Mucosa of descending colon (tissue), 3 donors: ENCODE measurements around the gene GDF11. TPM values are rescaled to one million over a fixed set of nuclear protein-coding genes. Genes with fewer than 3 reads are reported as not detected.

Source experiments
- ATAC-seq: fragments of 200-7000 bp; cut with Tn5 transposase; one replicate; pipeline ENCODE4 v1.9.1; 2020; ENCODE audit warnings: mild to moderate bottlenecking, moderate library complexity
- DNase-seq, 3 donors: peaks; one replicate each; pipeline ENCODE4 v3.0.0-alpha.2; 2020
- H3K36me3 ChIP-seq: fragments of 200-600 bp; one replicate; pipeline ENCODE4 v1.8.0; 2021; ENCODE audit warnings: low read depth, mild to moderate bottlenecking
- H3K4me1 ChIP-seq: fragments of 200-600 bp; one replicate; pipeline ENCODE4 v1.8.0; 2021; ENCODE audit warnings: low read depth, mild to moderate bottlenecking
- H3K4me3 ChIP-seq: fragments of 200-600 bp; one replicate; pipeline ENCODE4 v1.8.0; 2021; ENCODE audit warnings: mild to moderate bottlenecking
- H3K9me3 ChIP-seq: fragments of 200-600 bp; one replicate; pipeline ENCODE4 v1.8.0; 2021; ENCODE audit warnings: mild to moderate bottlenecking
- CTCF ChIP-seq: fragments of 200-600 bp; IDR thresholded peaks from one replicate; pipeline ENCODE4 v1.8.0; 2022; ENCODE audit warnings: antibody characterized with exemption, mild to moderate bottlenecking
- intact Hi-C, 2 donors: fragments of 100-400 bp; cut with DNase I in 1 of 2; cut with micrococcal nuclease in 1 of 2; formaldehyde crosslinking; loops; one replicate each; pipeline versions ENCODE4 v1.11.0 to v1.11.1; 2022; cut with DNase I, micrococcal nuclease
- total RNA-seq, 3 donors: library from RNA; stranded (reverse); fragmentation: NEBNext Ultra II Directional in 2 of 3; extraction: Animal tissue kit (Norgen Biotek cat#: 25700) in 2 of 3; gene quantifications; one replicate each; pipeline versions ENCODE4 v1.2.1 to v1.2.4, GENCODE V29; 2021 to 2023
- donor health status: DM: no; HTN: no; CAD: no; lungs with moderate emphysema.
- donor health status: DM: no; HTN: no; CAD: no.
- donor health status: DM: no; HTN: yes; CAD: no.

GDF11 gene
- total RNA-seq, 3 donors from 2014 or later = 1.0 to 13.8 (median 2.8) TPM

- no peaks in the 10 kb centered on the region for H3K9me3 ChIP-seq
- DNase-seq (peak; percentile 72 to 80 (median 75)), ATAC-seq (peak; percentile 14)
- intact Hi-C loops = no loop called here
- H3K4me3 ChIP-seq = peak overlapping the region; percentile 78
- TF ChIP-seq CTCF = no peak
- H3K4me1 ChIP-seq = peaks cover 36% of the 10 kb centered on the region
- no peaks in the 10 kb centered on the region for H3K36me3 ChIP-seq
Measured at GRCh38 chr12:55727643-55728185, 15.2 kb upstream of the GDF11 start.

DNA sequence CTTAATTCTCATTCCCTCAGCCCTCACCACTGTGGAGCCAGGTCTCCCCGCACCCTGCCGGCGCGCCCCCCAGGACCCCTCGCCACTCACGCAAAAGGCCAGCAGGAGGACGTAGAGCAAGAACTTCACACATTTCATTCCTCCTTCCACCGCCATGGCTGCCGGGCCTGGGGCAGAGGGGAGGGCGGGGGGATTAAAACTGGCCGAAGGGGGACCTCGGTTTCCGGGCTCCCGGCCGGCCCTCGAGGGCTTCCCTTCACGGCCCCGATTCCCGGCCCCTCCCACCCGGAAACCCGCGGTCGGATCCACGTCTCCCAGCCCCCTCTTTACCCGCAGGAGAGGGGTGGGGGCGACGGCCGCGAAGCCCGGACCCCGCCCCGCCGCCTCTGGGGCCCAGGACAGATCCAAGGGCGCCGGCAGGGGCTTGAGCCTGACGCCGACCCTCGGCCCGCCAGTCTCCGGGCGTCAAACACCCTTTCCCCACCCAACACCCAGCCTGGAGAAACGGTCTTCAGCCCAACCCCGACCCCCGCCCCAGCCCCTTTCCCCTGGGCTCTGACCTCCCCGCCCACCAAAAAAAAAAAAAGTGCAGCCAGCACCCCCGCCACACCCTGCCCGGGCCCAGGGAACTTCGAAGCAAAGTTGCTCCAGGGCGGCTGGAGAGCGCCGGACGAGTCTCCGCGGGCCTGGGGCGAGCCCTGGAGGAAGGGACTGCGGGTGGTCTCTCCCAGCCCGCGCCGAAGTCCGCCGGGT lies 14.6 kb upstream of the GDF11 start:
- DNase-seq (peak; percentile 83 to 88 (median 88)), ATAC-seq (peak; percentile 47)
- no peaks in the 10 kb centered on the region for H3K36me3 ChIP-seq
- peak overlapping the region; percentile 78 for H3K4me3 ChIP-seq
- TF ChIP-seq CTCF = no peak
- intact Hi-C loops = no loop called here
- H3K4me1 ChIP-seq = peaks cover 35% of the 10 kb centered on the region
- no peaks in the 10 kb centered on the region for H3K9me3 ChIP-seq

DNA sequence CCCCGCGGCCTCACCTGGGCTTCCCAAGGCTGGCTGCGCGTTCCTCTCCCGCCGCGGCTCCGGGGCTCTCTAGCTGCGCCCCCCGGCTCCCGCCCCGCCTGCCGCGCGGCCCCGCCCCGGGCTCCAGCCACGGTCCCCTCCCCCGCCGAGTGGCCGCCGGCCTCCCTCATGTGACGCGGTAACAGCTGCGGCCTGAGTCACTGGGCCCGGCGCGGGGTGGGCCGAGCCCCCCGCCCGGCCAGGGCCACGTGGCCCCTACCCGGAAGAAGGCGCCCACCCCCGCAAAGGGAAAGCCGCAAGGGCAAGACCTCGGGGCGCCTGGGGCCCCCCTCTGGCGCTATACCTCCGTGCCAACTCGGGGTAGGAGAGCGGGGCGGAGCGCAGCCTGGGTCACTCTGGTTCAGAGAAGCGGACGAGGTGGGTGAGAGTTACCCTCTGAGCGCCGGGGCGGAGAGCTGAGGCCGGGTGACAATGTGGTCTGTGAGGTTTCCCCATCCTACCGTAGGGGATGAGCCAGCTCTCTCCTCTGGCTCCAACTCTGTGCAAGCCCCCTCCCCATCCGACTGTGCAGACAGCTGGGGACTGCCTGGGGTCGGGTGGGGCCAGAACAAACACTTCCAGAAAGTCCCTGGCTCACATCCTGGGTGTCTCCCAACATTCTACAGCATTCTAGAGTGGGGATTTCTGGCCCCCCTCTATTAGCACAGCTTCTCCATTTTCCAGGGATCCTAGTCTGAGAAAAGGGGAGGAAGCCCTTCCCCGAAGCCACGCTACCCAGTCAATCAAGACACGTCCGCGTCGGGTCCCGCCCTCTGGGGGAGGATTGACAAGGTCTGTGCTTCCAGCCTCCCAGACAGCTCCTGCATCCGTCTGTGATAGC lies 13.7 kb upstream of the GDF11 start, which contains the start of gene CD63:
CD63 (minus strand) TSS at position 71 of the 880 bp plus-strand sequence. CDS start 668 bp downstream, outside the sequence.
- Histone ChIP-seq H3K4me3 (peak within 1 kb of the TSS; percentile 78), H3K4me1 (peaks cover 27% of the 10 kb centered on the region), H3K9me3 (no peaks in the 10 kb centered on the region), H3K36me3 (no peaks in the 10 kb centered on the region)
- intact Hi-C loops = no loop called here
- DNase-seq = peak; percentile 93 to 94 (median 93)
- no peak for TF ChIP-seq CTCF
- peak; percentile 83 for ATAC-seq

DNA sequence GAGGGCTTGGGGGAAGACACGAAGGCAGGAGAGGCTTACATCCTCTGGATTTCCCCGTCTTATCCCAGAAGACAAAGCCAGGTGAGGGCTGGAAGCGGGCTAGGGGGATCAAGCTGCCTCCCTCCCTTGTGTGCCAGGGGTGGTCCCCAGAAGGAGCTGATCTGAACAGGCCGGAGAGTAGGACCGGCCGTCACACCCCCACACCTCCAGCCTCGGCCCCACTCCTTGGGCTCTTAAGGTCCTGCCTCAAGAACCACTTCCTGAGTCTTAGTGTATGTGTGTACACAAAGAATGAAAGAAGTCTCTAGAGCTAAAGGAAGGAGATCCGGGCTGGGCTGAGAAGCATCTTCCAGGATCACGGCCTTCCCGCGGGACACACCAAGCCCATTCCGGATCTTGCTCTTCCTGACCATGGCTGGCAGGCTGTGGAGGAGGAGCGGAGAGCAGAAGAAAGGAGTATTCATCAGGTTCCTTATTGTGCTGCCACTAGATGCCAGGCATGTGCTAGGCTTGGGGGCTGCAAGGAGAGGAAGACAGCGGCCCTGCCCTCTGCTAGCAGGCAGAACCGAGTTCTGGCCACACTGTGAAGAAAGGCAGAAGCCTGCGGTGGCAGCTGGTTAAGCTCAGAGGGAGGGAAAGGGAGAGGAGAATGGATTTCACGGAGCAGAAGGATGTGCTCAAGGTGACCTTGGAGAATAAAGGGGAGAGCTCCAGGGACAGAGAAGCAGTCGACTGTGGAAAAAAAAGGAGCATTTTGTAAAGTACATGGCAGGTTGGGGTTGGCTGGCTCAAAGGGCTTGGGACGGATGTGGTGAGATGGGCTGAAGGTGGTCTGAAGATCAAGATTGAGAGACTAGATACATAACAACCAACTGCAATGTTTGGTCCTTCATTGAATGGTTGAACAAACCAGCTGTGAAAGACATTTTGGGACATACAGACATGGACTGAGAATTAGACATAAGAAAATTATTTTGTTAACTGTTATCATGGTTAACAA lies 12.8 kb upstream of the GDF11 start:
- peak overlapping the region; percentile 78 for H3K4me3 ChIP-seq
- H3K4me1 ChIP-seq = peaks cover 19% of the 10 kb centered on the region
- ATAC-seq (peak; percentile 14), DNase-seq (peak in 2 of 3 donors; percentile 66 to 67)
- H3K9me3 ChIP-seq = no peaks in the 10 kb centered on the region
- no peaks in the 10 kb centered on the region for H3K36me3 ChIP-seq
- intact Hi-C loops = loop anchor here in 1 of 2 donors (10.0 kb wide), 1 partner anchor 205 kb away; the partner anchor contains the start of gene DGKA
- TF ChIP-seq CTCF = no peak
